H9 (cell line): ENCODE measurements around the gene PCMT1. TPM values are rescaled to one million over a fixed set of nuclear protein-coding genes. Genes with fewer than 3 reads are reported as not detected.
A peak's percentile ranks its signal among the peaks of the same experiment; 100 is the strongest.
"Not testable (repeated sequence)": the region's sequence is repeated elsewhere in the genome, so short reads cannot be mapped to it uniquely, and the experiment has no call there.

ENCODE experiments used
- DNase-seq: peaks from one replicate; pipeline ENCODE4 v3.0.0-alpha.2; 2017
- H2AFZ ChIP-seq: one replicate; pipeline ENCODE4 v1.6.1; 2013; ENCODE audit warnings: mild to moderate bottlenecking, low read length, control low read depth, moderate library complexity
- H2AK5ac ChIP-seq: 2 replicates; pipeline ENCODE4 v1.6.1; 2013; ENCODE audit warnings: low read length, control low read depth, mixed read lengths; ENCODE audit not compliant: insufficient read length
- H2BK120ac ChIP-seq: one replicate; pipeline ENCODE4 v1.6.1; 2013; ENCODE audit warnings: low read depth, mild to moderate bottlenecking, low read length, control low read depth, inconsistent platforms; ENCODE audit not compliant: poor library complexity, severe bottlenecking
- H2BK12ac ChIP-seq: 2 replicates; pipeline ENCODE4 v1.6.1; 2013; ENCODE audit warnings: low read length, control low read depth, mixed read lengths, low read depth; ENCODE audit not compliant: insufficient read length
- H2BK15ac ChIP-seq: 2 replicates; pipeline ENCODE4 v1.6.1; 2013; ENCODE audit warnings: low read depth, low read length, control low read depth
- H2BK20ac ChIP-seq: one replicate; pipeline ENCODE4 v1.6.1; 2013; ENCODE audit warnings: low read depth, mild to moderate bottlenecking, low read length, control low read depth, inconsistent platforms; ENCODE audit not compliant: poor library complexity, severe bottlenecking
- H2BK5ac ChIP-seq: 2 replicates; pipeline ENCODE4 v1.6.1; 2013; ENCODE audit warnings: low read length, control low read depth, mixed read lengths; ENCODE audit not compliant: insufficient read length
- H3K14ac ChIP-seq: 2 replicates; pipeline ENCODE4 v1.6.1; 2013; ENCODE audit warnings: low read length, control low read depth; ENCODE audit not compliant: insufficient read depth
- H3K18ac ChIP-seq: 2 replicates; pipeline ENCODE4 v1.6.1; 2013; ENCODE audit warnings: low read depth, mild to moderate bottlenecking, mixed read lengths, low read length, control low read depth; ENCODE audit not compliant: insufficient read length
- H3K23ac ChIP-seq: 2 replicates; pipeline ENCODE4 v1.6.1; 2013; ENCODE audit warnings: low read length, control low read depth, mixed read lengths, low read depth; ENCODE audit not compliant: insufficient read length
- H3K23me2 ChIP-seq: 2 replicates; pipeline ENCODE4 v1.6.1; 2013; ENCODE audit warnings: low read depth, mild to moderate bottlenecking, mixed read lengths, low read length, control low read depth; ENCODE audit not compliant: insufficient read length, poor library complexity, severe bottlenecking
- H3K27ac ChIP-seq: 2 replicates; pipeline ENCODE4 v1.5.1; 2013; ENCODE audit warnings: low read length, control low read depth, mixed read lengths, low read depth; ENCODE audit not compliant: insufficient read length
- H3K27me3 ChIP-seq: 2 replicates; pipeline ENCODE4 v1.6.1; 2013; ENCODE audit warnings: low read length, control low read depth, inconsistent platforms; ENCODE audit not compliant: insufficient read depth
- H3K4ac ChIP-seq: 2 replicates; pipeline ENCODE4 v1.6.1; 2013; ENCODE audit warnings: low read depth, mild to moderate bottlenecking, control low read depth, inconsistent platforms, low read length, moderate library complexity
- H3K4me1 ChIP-seq: 2 replicates; pipeline ENCODE4 v1.6.1; 2013; ENCODE audit warnings: low read length, control low read depth, inconsistent platforms; ENCODE audit not compliant: insufficient read depth
- H3K4me2 ChIP-seq: 2 replicates; pipeline ENCODE4 v1.6.1; 2013; ENCODE audit warnings: low read length, control low read depth, mixed read lengths; ENCODE audit not compliant: insufficient read length, insufficient read depth
- H3K56ac ChIP-seq: 2 replicates; pipeline ENCODE4 v1.6.1; 2013; ENCODE audit warnings: low read depth, mild to moderate bottlenecking, mixed read lengths, low read length, control low read depth; ENCODE audit not compliant: insufficient read length
- H3K79me1 ChIP-seq: 2 replicates; pipeline ENCODE4 v1.6.1; 2013; ENCODE audit warnings: low read depth, mild to moderate bottlenecking, moderate library complexity, low read length, control low read depth, inconsistent platforms; ENCODE audit not compliant: insufficient read depth, poor library complexity, severe bottlenecking
- H3K79me2 ChIP-seq: 2 replicates; pipeline ENCODE4 v1.6.1; 2013; ENCODE audit warnings: low read length, control low read depth, inconsistent platforms; ENCODE audit not compliant: insufficient read depth
- H3K9ac ChIP-seq: 2 replicates; pipeline ENCODE4 v1.6.1; 2013; ENCODE audit warnings: low read length, control low read depth, mixed read lengths; ENCODE audit not compliant: insufficient read length; ENCODE audit errors: extremely low read depth
- H3K9me3 ChIP-seq: one replicate; pipeline ENCODE4 v1.6.1; 2013; ENCODE audit warnings: low read depth, low read length, inconsistent platforms; ENCODE audit not compliant: control insufficient read depth
- H3T11ph ChIP-seq: one replicate; pipeline ENCODE4 v1.6.1; 2013; ENCODE audit warnings: mild to moderate bottlenecking, low read length, control low read depth, inconsistent platforms
- H4K20me1 ChIP-seq: one replicate; pipeline ENCODE4 v1.6.1; 2013; ENCODE audit not compliant: control insufficient read depth, insufficient read length, insufficient read depth
- H4K5ac ChIP-seq: 2 replicates; pipeline ENCODE4 v1.6.1; 2013; ENCODE audit warnings: low read depth, mild to moderate bottlenecking, mixed read lengths, low read length, control low read depth; ENCODE audit not compliant: insufficient read length
- H4K8ac ChIP-seq: replicated peaks from 2 replicates; pipeline ENCODE4 v1.6.1; 2013; ENCODE audit warnings: low read length, control low read depth, mixed read lengths, low read depth; ENCODE audit not compliant: insufficient read length
- H4K91ac ChIP-seq: 2 replicates; pipeline ENCODE4 v1.6.1; 2013; ENCODE audit warnings: low read depth, mild to moderate bottlenecking, moderate library complexity, mixed read lengths, low read length, control low read depth; ENCODE audit not compliant: insufficient read length
- H3K27ac Mint-ChIP-seq, 3 experiments: 2 replicates in 2 of 3; 3 replicates in 1 of 3; pipeline ENCODE4 v1.8.0; 2020 to 2021; ENCODE audit warnings: mixed read lengths in 3 of 3, mild to moderate bottlenecking in 1 of 3, moderate library complexity in 1 of 3
- H3K27me3 Mint-ChIP-seq: 2 replicates; pipeline ENCODE4 v1.8.0; 2021; ENCODE audit warnings: low read depth, mild to moderate bottlenecking, moderate library complexity, mixed read lengths
- H3K36me3 Mint-ChIP-seq, 3 experiments: 2 replicates in 2 of 3; 3 replicates in 1 of 3; pipeline ENCODE4 v1.8.0; 2020 to 2021; ENCODE audit warnings: low read depth in 3 of 3, mixed read lengths in 3 of 3; ENCODE audit not compliant: insufficient read depth in 1 of 3
- H3K4me1 Mint-ChIP-seq, 2 experiments: 2 replicates each; pipeline ENCODE4 v1.8.0; 2020; ENCODE audit warnings: mixed read lengths in 2 of 2
- H3K4me3 Mint-ChIP-seq, 2 experiments: 2 replicates in 1 of 2; 3 replicates in 1 of 2; pipeline ENCODE4 v1.8.0; 2020 to 2021; ENCODE audit warnings: mild to moderate bottlenecking in 2 of 2, mixed read lengths in 2 of 2, moderate library complexity in 1 of 2
- H3K9me3 Mint-ChIP-seq, 2 experiments: 2 replicates in 1 of 2; 3 replicates in 1 of 2; pipeline ENCODE4 v1.8.0; 2020; ENCODE audit warnings: mild to moderate bottlenecking in 2 of 2, mixed read lengths in 2 of 2, moderate library complexity in 1 of 2
- WGBS: extraction: QIAGEN DNeasy Blood & Tissue Kit; methylation state at CpG from one replicate; pipeline ENCODE4 v1.1.7; 2013; ENCODE audit warnings: missing lambda C conversion rate, low lambda C conversion rate, mixed read lengths; ENCODE audit not compliant: insufficient read length; ENCODE audit errors: extremely low coverage; 5-methylcytosine and 5-hydroxymethylcytosine counted together
- total RNA-seq: library from RNA; stranded (reverse); gene quantifications from 2 replicates; pipeline ENCODE4 v1.2.1, GENCODE V29; 2021
- TF ChIP-seq, protein P1 (sequence below): fragments of 200-600 bp; sonication (generic); conservative IDR thresholded peaks from 3 replicates; pipeline ENCODE4 v1.8.0; 2021; ENCODE audit warnings: antibody characterized with exemption, mild to moderate bottlenecking

The PCMT1 gene
- total RNA-seq, 1 experiment from 2014 or later: 98.3 TPM

DNA sequence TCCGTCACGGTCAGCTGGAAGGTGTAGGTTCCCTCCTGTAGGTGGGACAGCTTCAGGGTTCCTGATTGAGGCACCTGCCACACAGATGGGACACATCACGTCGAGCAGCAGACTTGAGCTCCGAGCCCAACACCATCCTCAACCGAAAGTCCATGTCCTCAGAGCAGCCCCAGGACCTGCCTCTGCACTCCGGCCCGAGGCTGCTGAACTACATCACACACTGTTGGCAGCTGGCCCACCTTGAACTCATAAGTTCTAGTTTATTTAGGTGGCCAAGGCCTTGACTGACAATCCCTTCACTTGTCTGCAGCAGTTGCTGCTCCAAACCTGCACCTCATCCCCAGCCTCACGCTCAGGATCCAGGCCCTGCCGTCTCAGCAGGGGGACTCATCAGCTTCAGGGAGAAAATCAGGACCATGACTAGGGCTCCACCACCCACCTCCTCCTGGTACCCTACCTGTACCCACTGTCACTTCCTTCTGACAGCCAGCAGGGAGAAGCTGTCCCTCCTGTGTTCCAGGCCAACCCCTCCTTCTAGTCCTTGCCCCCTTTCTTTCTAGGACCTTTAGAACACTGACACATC lies 93.6 kb downstream of the PCMT1 start:
- Histone ChIP-seq H3K18ac (no peak overlapping the region), H2BK15ac (no peak overlapping the region), H2BK5ac (no peak overlapping the region), H3T11ph (no peak overlapping the region), H3K23me2 (no peaks in the 10 kb centered on the region), H2AK5ac (no peak overlapping the region), H3K79me2 (no peaks in the 10 kb centered on the region), H3K79me1 (no peaks in the 10 kb centered on the region), H3K56ac (no peak overlapping the region), H3K4me2 (no peak overlapping the region), H3K9me3 (no peaks in the 10 kb centered on the region), H3K23ac (no peak overlapping the region), H3K4ac (no peak overlapping the region), H4K20me1 (no peaks in the 10 kb centered on the region), H3K9ac (no peak overlapping the region), H3K27ac (no peak overlapping the region), H2BK12ac (no peak overlapping the region), H2AFZ (no peak overlapping the region), H4K91ac (no peak overlapping the region), H3K27me3 (no peaks in the 10 kb centered on the region), H4K8ac (no peak overlapping the region), H4K5ac (no peak overlapping the region), H2BK20ac (no peak overlapping the region), H3K14ac (no peak overlapping the region), H2BK120ac (no peak overlapping the region), H3K4me1 (no peaks in the 10 kb centered on the region)
- Mint-ChIP-seq H3K27me3 (no peaks in the 10 kb centered on the region), H3K36me3 (peaks cover 0 to 4% (median 3%) of the 10 kb centered on the region in 3 experiments; a peak in 4 of 7 replicates), H3K27ac (peak overlapping the region in 1 of 3 experiments; percentile 40; a peak in 1 of 7 replicates), H3K9me3 (no peaks in the 10 kb centered on the region), H3K4me1 (peaks cover 0 to 4% of the 10 kb centered on the region in 2 experiments; a peak in 2 of 4 replicates), H3K4me3 (no peak overlapping the region)
- no peak for DNase-seq
- no CpG with 5 or more reads among the region's 10 CpGs for WGBS
- TF ChIP-seq, protein P1, sequence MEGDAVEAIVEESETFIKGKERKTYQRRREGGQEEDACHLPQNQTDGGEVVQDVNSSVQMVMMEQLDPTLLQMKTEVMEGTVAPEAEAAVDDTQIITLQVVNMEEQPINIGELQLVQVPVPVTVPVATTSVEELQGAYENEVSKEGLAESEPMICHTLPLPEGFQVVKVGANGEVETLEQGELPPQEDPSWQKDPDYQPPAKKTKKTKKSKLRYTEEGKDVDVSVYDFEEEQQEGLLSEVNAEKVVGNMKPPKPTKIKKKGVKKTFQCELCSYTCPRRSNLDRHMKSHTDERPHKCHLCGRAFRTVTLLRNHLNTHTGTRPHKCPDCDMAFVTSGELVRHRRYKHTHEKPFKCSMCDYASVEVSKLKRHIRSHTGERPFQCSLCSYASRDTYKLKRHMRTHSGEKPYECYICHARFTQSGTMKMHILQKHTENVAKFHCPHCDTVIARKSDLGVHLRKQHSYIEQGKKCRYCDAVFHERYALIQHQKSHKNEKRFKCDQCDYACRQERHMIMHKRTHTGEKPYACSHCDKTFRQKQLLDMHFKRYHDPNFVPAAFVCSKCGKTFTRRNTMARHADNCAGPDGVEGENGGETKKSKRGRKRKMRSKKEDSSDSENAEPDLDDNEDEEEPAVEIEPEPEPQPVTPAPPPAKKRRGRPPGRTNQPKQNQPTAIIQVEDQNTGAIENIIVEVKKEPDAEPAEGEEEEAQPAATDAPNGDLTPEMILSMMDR: no peak

- DNase-seq, H4K5ac ChIP-seq, H3K27ac ChIP-seq, H4K8ac ChIP-seq, H3K4me3 Mint-ChIP-seq, H3K4me1 ChIP-seq, H3K18ac ChIP-seq, H3K79me1 ChIP-seq, H3K9ac ChIP-seq, H3K23ac ChIP-seq, H2BK20ac ChIP-seq, H3K4ac ChIP-seq, H4K20me1 ChIP-seq, H3K14ac ChIP-seq, H2BK120ac ChIP-seq, H3T11ph ChIP-seq, H3K9me3 ChIP-seq, H2BK5ac ChIP-seq, H3K56ac ChIP-seq, H3K79me2 ChIP-seq, H3K9me3 Mint-ChIP-seq, H3K27me3 ChIP-seq, H2AFZ ChIP-seq, H2AK5ac ChIP-seq, H3K36me3 Mint-ChIP-seq, H3K23me2 ChIP-seq, H3K4me2 ChIP-seq, H3K27me3 Mint-ChIP-seq, H3K4me1 Mint-ChIP-seq, H4K91ac ChIP-seq, H2BK15ac ChIP-seq, H2BK12ac ChIP-seq: not testable (repeated sequence)
- 0 out of 7 replicates have a peak overlapping the region, but pooled peaks of 1 of the 3 experiments have one; percentile 67 for H3K27ac Mint-ChIP-seq
- WGBS: no CpG with 5 or more reads among the region's 4 CpGs
Observed at GRCh38 chr6:149844036-149844435, 94.5 kb downstream of the PCMT1 start.
